Activated CD4-positive, alpha-beta memory T cell treated with anti-CD3 and anti-CD28 coated beads for 36 hours (primary cell): ENCODE data around the gene GCNT1. TPM values are rescaled to one million over a fixed set of nuclear protein-coding genes. Genes with fewer than 3 reads are reported as not detected.
"Not testable (repeated sequence)": the region's sequence is repeated elsewhere in the genome, so short reads cannot be mapped to it uniquely, and the experiment has no call there.

Source experiments
- CTCF ChIA-PET: fragments of 350-600 bp; sonication (Branson Sonifier 250); formaldehyde crosslinking; loops from one replicate; lab custom pipeline; 2021; ENCODE audit warnings: antibody characterized with exemption, inconsistent platforms; lab: Charles Lee
- POLR2A ChIA-PET: fragments of 350-600 bp; sonication (Branson Sonifier 250); formaldehyde crosslinking; loops from one replicate; lab custom pipeline; 2021; ENCODE audit warnings: antibody characterized with exemption; lab: Charles Lee
- DNase-seq: peaks from one replicate; pipeline ENCODE4 v3.0.0-alpha.2; 2020
- H3K27ac Mint-ChIP-seq: one replicate; pipeline ENCODE4 v1.8.0; 2021; ENCODE audit warnings: mixed read lengths
- H3K27me3 Mint-ChIP-seq: one replicate; pipeline ENCODE4 v1.8.0; 2021; ENCODE audit warnings: mixed read lengths
- H3K36me3 Mint-ChIP-seq: one replicate; pipeline ENCODE4 v1.8.0; 2021; ENCODE audit warnings: mixed read lengths
- H3K4me1 Mint-ChIP-seq: one replicate; pipeline ENCODE4 v1.8.0; 2021; ENCODE audit warnings: low read depth, mixed read lengths
- H3K4me3 Mint-ChIP-seq: one replicate; pipeline ENCODE4 v1.8.0; 2021; ENCODE audit warnings: mild to moderate bottlenecking, mixed read lengths
- H3K9me3 Mint-ChIP-seq: one replicate; pipeline ENCODE4 v1.8.0; 2021; ENCODE audit warnings: mixed read lengths
- intact Hi-C: fragments of 100-400 bp; cut with micrococcal nuclease; formaldehyde crosslinking; loops from one replicate; pipeline ENCODE4 v1.15.1; 2023
- total RNA-seq, 2 experiments: library from RNA; stranded (reverse); gene quantifications; one replicate each; pipeline ENCODE4 v1.2.3, GENCODE V29; 2021

The GCNT1 gene
- total RNA-seq, 2 experiments from 2014 or later, result 6.7 to 6.9 TPM

GRCh38 chr9:76463211-76463610 is 4.2 kb downstream of the GCNT1 start:
- CTCF ChIA-PET, result interaction anchor here (1.5 kb wide), 1 partner anchor 196 kb away, joined by 5 read pairs; no protein-coding TSS in a partner anchor
- no peak overlapping the region for H3K4me3 Mint-ChIP-seq
- intact Hi-C loops, result no loop called here

GRCh38 chr9:76464706-76465105 is 5.7 kb downstream of the GCNT1 start:
- no peak for DNase-seq
- Mint-ChIP-seq H3K4me3 (no peak overlapping the region), H3K9me3 (no peaks in the 10 kb centered on the region), H3K4me1 (peaks cover 10% of the 10 kb centered on the region), H3K27ac (no peak overlapping the region), H3K27me3 (no peaks in the 10 kb centered on the region), H3K36me3 (no peaks in the 10 kb centered on the region)
- intact Hi-C loops, result no loop called here
- ChIA-PET CTCF (no interaction called here), POLR2A (no interaction called here)

More at GRCh38 chr9:76463211-76463610, 4.2 kb downstream of the GCNT1 start:
- Mint-ChIP-seq H3K36me3 (no peaks in the 10 kb centered on the region), H3K27me3 (no peaks in the 10 kb centered on the region), H3K4me1 (peaks cover 11% of the 10 kb centered on the region), H3K27ac (no peak overlapping the region), H3K9me3 (no peaks in the 10 kb centered on the region)
- POLR2A ChIA-PET, result no interaction called here
- DNase-seq, result no peak

GRCh38 chr9:76465442-76466298 is 6.7 kb downstream of the GCNT1 start:
- Mint-ChIP-seq H3K4me1 (peaks cover 2% of the 10 kb centered on the region), H3K27me3 (no peaks in the 10 kb centered on the region), H3K9me3 (no peaks in the 10 kb centered on the region), H3K27ac (no peak overlapping the region), H3K36me3 (no peaks in the 10 kb centered on the region), H3K4me3 (no peak overlapping the region)
- POLR2A ChIA-PET, result no interaction called here
- CTCF ChIA-PET, result no interaction called here
- intact Hi-C loops, result no loop called here
- no peak for DNase-seq

GRCh38 chr9:76466299-76466605 is 7.3 kb downstream of the GCNT1 start:
- no peak for DNase-seq
- POLR2A ChIA-PET, result no interaction called here
- Mint-ChIP-seq H3K4me1 (no peaks in the 10 kb centered on the region), H3K27me3 (no peaks in the 10 kb centered on the region), H3K36me3 (no peaks in the 10 kb centered on the region), H3K9me3 (no peaks in the 10 kb centered on the region), H3K27ac (no peak overlapping the region), H3K4me3 (no peak overlapping the region)
- CTCF ChIA-PET, result no interaction called here
- intact Hi-C loops, result no loop called here

- no peak for DNase-seq
- Mint-ChIP-seq H3K27ac (no peak overlapping the region), H3K4me3 (no peak overlapping the region), H3K9me3 (peaks cover 15% of the 10 kb centered on the region), H3K27me3 (no peaks in the 10 kb centered on the region), H3K36me3 (peaks cover 17% of the 10 kb centered on the region), H3K4me1 (no peaks in the 10 kb centered on the region)
- intact Hi-C loops, result no loop called here
- ChIA-PET POLR2A (no interaction called here), CTCF (interaction anchor here (1.0 kb wide), 1 partner anchor 18 kb away, joined by 3 read pairs; no protein-coding TSS in a partner anchor)
These were observed 15.4 kb downstream of the GCNT1 start for GRCh38 chr9:76474419-76474818.

GRCh38 chr9:76475686-76476085 is 16.7 kb downstream of the GCNT1 start:
- Mint-ChIP-seq H3K27ac (no peak overlapping the region), H3K36me3 (peaks cover 18% of the 10 kb centered on the region), H3K4me1 (no peaks in the 10 kb centered on the region), H3K27me3 (no peaks in the 10 kb centered on the region), H3K4me3 (no peak overlapping the region), H3K9me3 (peaks cover 15% of the 10 kb centered on the region)
- ChIA-PET POLR2A (no interaction called here), CTCF (no interaction called here)
- intact Hi-C loops, result no loop called here
- DNase-seq, result no peak

- H3K4me3 Mint-ChIP-seq, H3K27me3 Mint-ChIP-seq, H3K27ac Mint-ChIP-seq, H3K4me1 Mint-ChIP-seq, POLR2A ChIA-PET, DNase-seq, intact Hi-C loops: not testable (repeated sequence)
- H3K36me3 Mint-ChIP-seq, result peaks cover 17% of the 10 kb centered on the region
- CTCF ChIA-PET, result interaction anchor here (0.6 kb wide), 1 partner anchor 84 kb away, joined by 3 read pairs; no protein-coding TSS in a partner anchor
- peaks cover 15% of the 10 kb centered on the region for H3K9me3 Mint-ChIP-seq
These were observed 18.8 kb downstream of the GCNT1 start for GRCh38 chr9:76477818-76478217.

GRCh38 chr9:76478226-76478625 is 19.2 kb downstream of the GCNT1 start:
- no peak for DNase-seq
- ChIA-PET POLR2A (no interaction called here), CTCF (interaction anchor here (0.6 kb wide), 1 partner anchor 84 kb away, joined by 3 read pairs; no protein-coding TSS in a partner anchor)
- intact Hi-C loops, result no loop called here
- Mint-ChIP-seq H3K27ac (no peak overlapping the region), H3K27me3 (no peaks in the 10 kb centered on the region), H3K4me3 (no peak overlapping the region), H3K9me3 (peaks cover 15% of the 10 kb centered on the region), H3K4me1 (no peaks in the 10 kb centered on the region), H3K36me3 (peaks cover 17% of the 10 kb centered on the region)

- intact Hi-C loops, POLR2A ChIA-PET, H3K4me1 Mint-ChIP-seq, H3K4me3 Mint-ChIP-seq, H3K27ac Mint-ChIP-seq, H3K27me3 Mint-ChIP-seq, CTCF ChIA-PET, DNase-seq: not testable (repeated sequence)
- H3K36me3 Mint-ChIP-seq, result peaks cover 17% of the 10 kb centered on the region
- peaks cover 15% of the 10 kb centered on the region for H3K9me3 Mint-ChIP-seq
These were observed 20.4 kb downstream of the GCNT1 start for GRCh38 chr9:76479337-76479736.

GRCh38 chr9:76486151-76486550 is 27.2 kb downstream of the GCNT1 start:
- H3K36me3 Mint-ChIP-seq, result peaks cover 8% of the 10 kb centered on the region
- intact Hi-C loops, result no loop called here
- no peak overlapping the region for H3K4me3 Mint-ChIP-seq
- H3K27me3 Mint-ChIP-seq, result no peaks in the 10 kb centered on the region
- H3K9me3 Mint-ChIP-seq, result peaks cover 3% of the 10 kb centered on the region
- POLR2A ChIA-PET, result no interaction called here
- CTCF ChIA-PET, result interaction anchor here (0.6 to 1.1 kb wide), 2 partner anchors 13 to 184 kb away, joined by 3 read pairs; no protein-coding TSS in a partner anchor
- no peak overlapping the region for H3K27ac Mint-ChIP-seq
- peaks cover 7% of the 10 kb centered on the region for H3K4me1 Mint-ChIP-seq
- no peak for DNase-seq

GRCh38 chr9:76490249-76490990 is 31.4 kb downstream of the GCNT1 start:
- Mint-ChIP-seq H3K4me3 (no peak overlapping the region), H3K27me3 (no peaks in the 10 kb centered on the region), H3K9me3 (peaks cover 4% of the 10 kb centered on the region), H3K36me3 (peaks cover 9% of the 10 kb centered on the region), H3K4me1 (peaks cover 7% of the 10 kb centered on the region), H3K27ac (no peak overlapping the region)
- DNase-seq, result no peak
- CTCF ChIA-PET, result no interaction called here
- intact Hi-C loops, result no loop called here
- POLR2A ChIA-PET, result no interaction called here

- peaks cover 10% of the 10 kb centered on the region for H3K36me3 Mint-ChIP-seq
- CTCF ChIA-PET, result interaction anchor here (0.7 kb wide), 1 partner anchor 31 kb away, joined by 4 read pairs; no protein-coding TSS in a partner anchor
- H3K4me1 Mint-ChIP-seq, H3K9me3 Mint-ChIP-seq, DNase-seq, POLR2A ChIA-PET, H3K27ac Mint-ChIP-seq, H3K27me3 Mint-ChIP-seq, H3K4me3 Mint-ChIP-seq, intact Hi-C loops: not testable (repeated sequence)
These were observed 32.1 kb downstream of the GCNT1 start for GRCh38 chr9:76491056-76491455.
